HEK293 (cell line): ENCODE data around the gene SLC6A9.

Source experiments
- GLIS1 ChIP-seq: fragments of 450-650 bp; formaldehyde crosslinking; IDR thresholded peaks from 2 replicates; pipeline ENCODE4 v1.5.1; 2016; ENCODE audit warnings: missing biosample characterization, missing genetic modification characterization
- IKZF3 ChIP-seq: fragments of 450-650 bp; IDR thresholded peaks from 2 replicates; pipeline ENCODE4 v1.5.0; 2018; ENCODE audit warnings: missing biosample characterization, mild to moderate bottlenecking, missing genetic modification characterization, moderate library complexity
- KLF1 ChIP-seq: fragments of 450-650 bp; formaldehyde crosslinking; IDR thresholded peaks from 2 replicates; pipeline ENCODE4 v1.5.1; 2016; ENCODE audit warnings: missing biosample characterization, missing genetic modification characterization
- KLF10 ChIP-seq: fragments of 450-650 bp; IDR thresholded peaks from 2 replicates; pipeline ENCODE4 v1.5.1; 2018; ENCODE audit warnings: missing biosample characterization, mild to moderate bottlenecking, missing genetic modification characterization
- PBX3 ChIP-seq: sonication (generic); formaldehyde crosslinking; IDR thresholded peaks from 2 replicates; pipeline ENCODE4 v1.8.1; 2022; ENCODE audit warnings: mild to moderate bottlenecking, moderate library complexity, missing genetic modification reagents
- REPIN1 ChIP-seq: fragments of 450-650 bp; formaldehyde crosslinking; IDR thresholded peaks from 2 replicates; pipeline ENCODE4 v1.5.1; 2017; ENCODE audit warnings: missing biosample characterization, missing genetic modification characterization, low read depth
- SCRT1 ChIP-seq: fragments of 450-650 bp; formaldehyde crosslinking; IDR thresholded peaks from 2 replicates; pipeline ENCODE4 v1.5.1; 2016; ENCODE audit warnings: missing biosample characterization, missing genetic modification characterization, borderline replicate concordance
- SCRT2 ChIP-seq: fragments of 450-650 bp; formaldehyde crosslinking; IDR thresholded peaks from 2 replicates; pipeline ENCODE4 v1.5.1; 2016; ENCODE audit warnings: missing biosample characterization, missing genetic modification characterization
- WT1 ChIP-seq: fragments of 450-650 bp; formaldehyde crosslinking; IDR thresholded peaks from 2 replicates; pipeline ENCODE4 v1.5.1; 2016; ENCODE audit warnings: missing biosample characterization, missing genetic modification characterization
- ZBTB1 ChIP-seq: fragments of 450-650 bp; formaldehyde crosslinking; IDR thresholded peaks from 2 replicates; pipeline ENCODE4 v1.5.1; 2016; ENCODE audit warnings: missing biosample characterization, missing genetic modification characterization
- ZBTB48 ChIP-seq: fragments of 450-650 bp; formaldehyde crosslinking; IDR thresholded peaks from 2 replicates; pipeline ENCODE4 v1.5.1; 2016; ENCODE audit warnings: missing biosample characterization, missing genetic modification characterization
- ZBTB7A ChIP-seq: fragments of 450-650 bp; formaldehyde crosslinking; IDR thresholded peaks from 2 replicates; pipeline ENCODE4 v1.5.1; 2016; ENCODE audit warnings: low read depth, missing biosample characterization, missing genetic modification characterization
- ZEB2 ChIP-seq: fragments of 450-650 bp; formaldehyde crosslinking; IDR thresholded peaks from 2 replicates; pipeline ENCODE4 v1.5.1; 2016; ENCODE audit warnings: missing biosample characterization, missing genetic modification characterization
- ZFP37 ChIP-seq: fragments of 450-650 bp; formaldehyde crosslinking; IDR thresholded peaks from 2 replicates; pipeline ENCODE4 v1.5.1; 2016; ENCODE audit warnings: missing biosample characterization, missing genetic modification characterization
- ZFP41 ChIP-seq: fragments of 450-650 bp; formaldehyde crosslinking; IDR thresholded peaks from 2 replicates; pipeline ENCODE4 v1.5.1; 2016; ENCODE audit warnings: missing biosample characterization, missing genetic modification characterization, borderline replicate concordance
- ZNF114 ChIP-seq: fragments of 450-650 bp; formaldehyde crosslinking; IDR thresholded peaks from 2 replicates; pipeline ENCODE4 v1.5.0; 2017; ENCODE audit warnings: missing biosample characterization, missing genetic modification characterization
- ZNF2 ChIP-seq: fragments of 450-650 bp; formaldehyde crosslinking; IDR thresholded peaks from 2 replicates; pipeline ENCODE4 v1.5.1; 2016; ENCODE audit warnings: missing biosample characterization, missing genetic modification characterization
- ZNF24 ChIP-seq: fragments of 450-650 bp; formaldehyde crosslinking; IDR thresholded peaks from 2 replicates; pipeline ENCODE4 v1.5.1; 2016; ENCODE audit warnings: missing biosample characterization, missing genetic modification characterization
- ZNF274 ChIP-seq, 2 experiments: fragments of 200-500 bp in 1 of 2; fragments of 450-650 bp in 1 of 2; sonication (Bioruptor generic) in 1 of 2; formaldehyde crosslinking in 1 of 2; IDR thresholded peaks; 2 replicates each; pipeline versions ENCODE4 v1.5.1 to v1.6.1; 2014 to 2016; ENCODE audit warnings: borderline replicate concordance in 1 of 2, inconsistent platforms in 1 of 2, low read length in 1 of 2, missing biosample characterization in 1 of 2, missing genetic modification characterization in 1 of 2
- ZNF324 ChIP-seq: fragments of 450-650 bp; formaldehyde crosslinking; IDR thresholded peaks from 2 replicates; pipeline ENCODE4 v1.5.1; 2016; ENCODE audit warnings: missing biosample characterization, missing genetic modification characterization
- ZNF354C ChIP-seq: fragments of 450-650 bp; formaldehyde crosslinking; IDR thresholded peaks from 2 replicates; pipeline ENCODE4 v1.5.1; 2016; ENCODE audit warnings: missing biosample characterization, missing genetic modification characterization, low read depth, borderline replicate concordance
- ZNF362 ChIP-seq: fragments of 450-650 bp; formaldehyde crosslinking; IDR thresholded peaks from 2 replicates; pipeline ENCODE4 v1.5.1; 2016; ENCODE audit warnings: missing biosample characterization, missing genetic modification characterization
- ZNF366 ChIP-seq: fragments of 450-650 bp; formaldehyde crosslinking; conservative IDR thresholded peaks from 2 replicates; pipeline ENCODE4 v1.5.1; 2016; ENCODE audit warnings: missing biosample characterization, missing genetic modification characterization
- ZNF426 ChIP-seq: fragments of 450-650 bp; formaldehyde crosslinking; IDR thresholded peaks from 2 replicates; pipeline ENCODE4 v1.5.1; 2017; ENCODE audit warnings: missing biosample characterization, missing genetic modification characterization, mild to moderate bottlenecking, inconsistent platforms, moderate library complexity
- ZNF433 ChIP-seq: fragments of 450-650 bp; formaldehyde crosslinking; IDR thresholded peaks from 2 replicates; pipeline ENCODE4 v1.5.1; 2016; ENCODE audit warnings: missing biosample characterization, missing genetic modification characterization, low read depth
- ZNF514 ChIP-seq: fragments of 450-650 bp; formaldehyde crosslinking; IDR thresholded peaks from 2 replicates; pipeline ENCODE4 v1.5.1; 2016; ENCODE audit warnings: missing biosample characterization, missing genetic modification characterization
- ZNF544 ChIP-seq: fragments of 450-650 bp; formaldehyde crosslinking; IDR thresholded peaks from 2 replicates; pipeline ENCODE4 v1.5.0; 2017; ENCODE audit warnings: missing biosample characterization, missing genetic modification characterization
- ZNF768 ChIP-seq: fragments of 450-650 bp; formaldehyde crosslinking; IDR thresholded peaks from 2 replicates; pipeline ENCODE4 v1.5.1; 2018; ENCODE audit warnings: missing biosample characterization, mild to moderate bottlenecking, missing genetic modification characterization
- ZNF843 ChIP-seq: fragments of 450-650 bp; formaldehyde crosslinking; IDR thresholded peaks from 2 replicates; pipeline ENCODE4 v1.5.1; 2016; ENCODE audit warnings: missing biosample characterization, missing genetic modification characterization
- ZSCAN16 ChIP-seq: fragments of 450-650 bp; formaldehyde crosslinking; IDR thresholded peaks from 2 replicates; pipeline ENCODE4 v1.5.1; 2016; ENCODE audit warnings: missing biosample characterization, missing genetic modification characterization
- ZSCAN23 ChIP-seq: fragments of 450-650 bp; formaldehyde crosslinking; IDR thresholded peaks from 2 replicates; pipeline ENCODE4 v1.5.1; 2016; ENCODE audit warnings: missing biosample characterization, missing genetic modification characterization
- TF ChIP-seq, protein P1 (sequence below): fragments of 450-650 bp; formaldehyde crosslinking; IDR thresholded peaks from 2 replicates; pipeline ENCODE4 v1.5.1; 2016; ENCODE audit warnings: missing biosample characterization, missing genetic modification characterization, borderline replicate concordance

SLC6A9 gene

DNA sequence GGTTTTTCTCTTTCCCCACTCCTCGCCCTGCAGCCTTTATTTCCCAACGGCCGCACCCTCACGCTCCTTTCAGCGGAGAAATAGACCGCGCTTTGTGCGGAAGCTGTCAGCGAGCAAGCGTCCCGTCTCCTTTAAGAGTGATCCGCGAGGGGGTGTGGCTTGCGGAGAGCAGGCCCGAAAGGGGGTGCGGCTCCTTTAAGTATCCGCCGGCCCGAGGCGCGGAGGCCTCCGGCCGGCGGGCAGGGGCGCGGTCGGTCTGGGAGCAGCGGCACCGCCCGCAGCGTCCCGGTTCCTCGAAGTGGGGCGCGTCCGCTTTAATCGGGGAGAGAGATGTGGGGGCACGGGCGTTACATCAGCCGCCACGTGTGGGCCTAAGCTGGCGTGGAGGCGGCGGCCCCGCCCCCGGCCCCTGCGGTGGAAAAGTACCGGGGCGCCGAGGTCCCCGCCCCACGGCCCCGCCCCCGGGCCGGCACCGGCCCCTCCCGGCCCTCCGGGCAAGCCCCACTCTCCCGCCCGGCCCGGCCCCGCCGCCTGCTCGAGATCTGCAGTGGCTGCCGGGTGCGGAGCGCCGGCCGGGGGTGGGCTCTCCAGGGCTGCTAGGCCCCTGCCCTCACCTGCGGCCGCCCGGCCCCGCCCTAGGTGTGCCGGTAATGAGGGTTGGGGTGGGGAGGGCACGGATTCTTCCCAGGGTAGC, 1.2 kb downstream of the SLC6A9 start (continued):
- TF ChIP-seq, protein P1, sequence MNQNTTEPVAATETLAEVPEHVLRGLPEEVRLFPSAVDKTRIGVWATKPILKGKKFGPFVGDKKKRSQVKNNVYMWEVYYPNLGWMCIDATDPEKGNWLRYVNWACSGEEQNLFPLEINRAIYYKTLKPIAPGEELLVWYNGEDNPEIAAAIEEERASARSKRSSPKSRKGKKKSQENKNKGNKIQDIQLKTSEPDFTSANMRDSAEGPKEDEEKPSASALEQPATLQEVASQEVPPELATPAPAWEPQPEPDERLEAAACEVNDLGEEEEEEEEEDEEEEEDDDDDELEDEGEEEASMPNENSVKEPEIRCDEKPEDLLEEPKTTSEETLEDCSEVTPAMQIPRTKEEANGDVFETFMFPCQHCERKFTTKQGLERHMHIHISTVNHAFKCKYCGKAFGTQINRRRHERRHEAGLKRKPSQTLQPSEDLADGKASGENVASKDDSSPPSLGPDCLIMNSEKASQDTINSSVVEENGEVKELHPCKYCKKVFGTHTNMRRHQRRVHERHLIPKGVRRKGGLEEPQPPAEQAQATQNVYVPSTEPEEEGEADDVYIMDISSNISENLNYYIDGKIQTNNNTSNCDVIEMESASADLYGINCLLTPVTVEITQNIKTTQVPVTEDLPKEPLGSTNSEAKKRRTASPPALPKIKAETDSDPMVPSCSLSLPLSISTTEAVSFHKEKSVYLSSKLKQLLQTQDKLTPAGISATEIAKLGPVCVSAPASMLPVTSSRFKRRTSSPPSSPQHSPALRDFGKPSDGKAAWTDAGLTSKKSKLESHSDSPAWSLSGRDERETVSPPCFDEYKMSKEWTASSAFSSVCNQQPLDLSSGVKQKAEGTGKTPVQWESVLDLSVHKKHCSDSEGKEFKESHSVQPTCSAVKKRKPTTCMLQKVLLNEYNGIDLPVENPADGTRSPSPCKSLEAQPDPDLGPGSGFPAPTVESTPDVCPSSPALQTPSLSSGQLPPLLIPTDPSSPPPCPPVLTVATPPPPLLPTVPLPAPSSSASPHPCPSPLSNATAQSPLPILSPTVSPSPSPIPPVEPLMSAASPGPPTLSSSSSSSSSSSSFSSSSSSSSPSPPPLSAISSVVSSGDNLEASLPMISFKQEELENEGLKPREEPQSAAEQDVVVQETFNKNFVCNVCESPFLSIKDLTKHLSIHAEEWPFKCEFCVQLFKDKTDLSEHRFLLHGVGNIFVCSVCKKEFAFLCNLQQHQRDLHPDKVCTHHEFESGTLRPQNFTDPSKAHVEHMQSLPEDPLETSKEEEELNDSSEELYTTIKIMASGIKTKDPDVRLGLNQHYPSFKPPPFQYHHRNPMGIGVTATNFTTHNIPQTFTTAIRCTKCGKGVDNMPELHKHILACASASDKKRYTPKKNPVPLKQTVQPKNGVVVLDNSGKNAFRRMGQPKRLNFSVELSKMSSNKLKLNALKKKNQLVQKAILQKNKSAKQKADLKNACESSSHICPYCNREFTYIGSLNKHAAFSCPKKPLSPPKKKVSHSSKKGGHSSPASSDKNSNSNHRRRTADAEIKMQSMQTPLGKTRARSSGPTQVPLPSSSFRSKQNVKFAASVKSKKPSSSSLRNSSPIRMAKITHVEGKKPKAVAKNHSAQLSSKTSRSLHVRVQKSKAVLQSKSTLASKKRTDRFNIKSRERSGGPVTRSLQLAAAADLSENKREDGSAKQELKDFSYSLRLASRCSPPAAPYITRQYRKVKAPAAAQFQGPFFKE (tag by site-specific recombination) = no peak
- TF ChIP-seq ZNF843 (peak; percentile 57; the same call in 1 of the 2 replicates), ZNF354C (tag by site-specific recombination) (no peak), ZNF514 (tag by site-specific recombination) (no peak), ZNF426 (tag by site-specific recombination) (no peak), ZNF274 (IDR thresholded peaks at IDR 0.05; ENCODE audit: low read length) (no peak), ZNF274 (tag by site-specific recombination; IDR thresholded peaks at IDR 0.05; ENCODE audit: borderline replicate concordance) (no peak), ZBTB48 (peak; percentile 68; the same call in 1 of the 2 replicates), ZNF362 (no peak), IKZF3 (tag by site-specific recombination) (no peak), ZNF24 (tag by site-specific recombination) (0 out of 2 replicates have a peak, but pooled peaks have one; percentile 9), KLF10 (tag by site-specific recombination) (peak; percentile 99), ZNF768 (no peak), WT1 (tag by site-specific recombination) (no peak), GLIS1 (tag by site-specific recombination) (peak; percentile 61), ZSCAN23 (no peak), KLF1 (tag by site-specific recombination) (peak; percentile 91), ZBTB7A (tag by site-specific recombination) (no peak), ZBTB1 (tag by site-specific recombination) (no peak), ZNF2 (peak; percentile 46; the same call in 1 of the 2 replicates), ZEB2 (tag by site-specific recombination) (no peak; the same call in none of the 2 replicates), ZNF433 (tag by site-specific recombination) (no peak), ZFP37 (tag by site-specific recombination) (no peak), ZNF544 (tag by site-specific recombination) (no peak), ZNF324 (tag by site-specific recombination) (0 out of 2 replicates have a peak, but pooled peaks have one; percentile 42), ZSCAN16 (no peak), REPIN1 (tag by site-specific recombination) (no peak), SCRT2 (no peak), PBX3 (CRISPR knock-in tag) (no peak), SCRT1 (no peak), ZNF114 (tag by site-specific recombination) (no peak), ZNF366 (tag by site-specific recombination) (no peak), ZFP41 (no peak)
